Neural cell (in vitro differentiated cells): ENCODE results near the gene RIIAD1. TPM values are rescaled to one million over a fixed set of nuclear protein-coding genes. Genes with fewer than 3 reads are reported as not detected.

Experiments
- H2AFZ ChIP-seq: fragments of 200-600, 300-800 bp; sonication (generic), shearing (Covaris generic); 2 replicates; pipeline ENCODE4 v1.6.0; 2014; ENCODE audit warnings: low read depth, mild to moderate bottlenecking, antibody characterized with exemption, low read length, moderate library complexity
- H3F3A ChIP-seq: fragments of 200-600 bp; shearing (Covaris generic); 2 replicates; pipeline ENCODE4 v1.6.1; 2016; ENCODE audit warnings: mild to moderate bottlenecking, moderate library complexity, mixed read lengths, antibody characterized with exemption, low read length; ENCODE audit not compliant: insufficient read depth, poor library complexity, severe bottlenecking
- H3K27ac ChIP-seq: fragments of 200-600, 300-800 bp; sonication (generic), shearing (Covaris generic); 2 replicates; pipeline ENCODE4 v1.5.1; 2014; ENCODE audit warnings: mild to moderate bottlenecking, low read length, moderate library complexity
- H3K27me3 ChIP-seq: fragments of 300-800, 200-600 bp; sonication (generic), shearing (Covaris generic); 2 replicates; pipeline ENCODE4 v1.6.0; 2014; ENCODE audit warnings: mild to moderate bottlenecking, low read depth, low read length, moderate library complexity; ENCODE audit not compliant: insufficient read depth
- H3K36me3 ChIP-seq: fragments of 300-800, 200-600 bp; sonication (generic), shearing (Covaris generic); 2 replicates; pipeline ENCODE4 v1.5.1; 2014; ENCODE audit warnings: mild to moderate bottlenecking, antibody characterized with exemption, low read length, moderate library complexity; ENCODE audit not compliant: insufficient read depth
- H3K4me2 ChIP-seq: fragments of 300-800, 200-600 bp; sonication (generic), shearing (Covaris generic); 2 replicates; pipeline ENCODE4 v1.6.0; 2014; ENCODE audit warnings: mild to moderate bottlenecking, low read length
- H3K4me3 ChIP-seq: fragments of 300-800, 200-600 bp; sonication (generic), shearing (Covaris generic); 2 replicates; pipeline ENCODE4 v1.5.1; 2014; ENCODE audit warnings: mild to moderate bottlenecking, low read length, moderate library complexity
- H3K79me2 ChIP-seq: fragments of 200-600 bp; shearing (Covaris generic); replicated peaks from 2 replicates; pipeline ENCODE4 v1.6.0; 2014; ENCODE audit warnings: mild to moderate bottlenecking, low read length, moderate library complexity; ENCODE audit not compliant: insufficient read depth
- H3K9ac ChIP-seq: fragments of 300-800, 200-600 bp; sonication (generic), shearing (Covaris generic); 2 replicates; pipeline ENCODE4 v1.6.1; 2016; ENCODE audit warnings: mild to moderate bottlenecking, low read length, mixed read lengths
- H3K9me2 ChIP-seq: fragments of 200-600 bp; shearing (Covaris generic); 2 replicates; pipeline ENCODE4 v1.6.1; 2016; ENCODE audit warnings: mild to moderate bottlenecking, low read length, mixed read lengths; ENCODE audit not compliant: insufficient read depth
- H3K9me3 ChIP-seq: fragments of 200-600, 300-800 bp; sonication (generic), shearing (Covaris generic); 2 replicates; pipeline ENCODE4 v1.6.1; 2016; ENCODE audit warnings: mild to moderate bottlenecking, mixed run types, low read length, moderate library complexity, mixed read lengths
- H4K20me1 ChIP-seq: fragments of 200-600 bp; shearing (Covaris generic); 2 replicates; pipeline ENCODE4 v1.6.1; 2016; ENCODE audit warnings: mild to moderate bottlenecking, mixed run types; ENCODE audit not compliant: insufficient read depth
- CTCF ChIP-seq: fragments of 450-650 bp; IDR thresholded peaks from 2 replicates; pipeline ENCODE4 v1.5.1; 2014; ENCODE audit warnings: antibody characterized with exemption, mild to moderate bottlenecking, moderate library complexity; ENCODE audit not compliant: poor library complexity, severe bottlenecking
- EP300 ChIP-seq: fragments of 450-650 bp; conservative IDR thresholded peaks from 2 replicates; pipeline ENCODE4 v1.6.1; 2014; ENCODE audit warnings: antibody characterized with exemption, mild to moderate bottlenecking, moderate library complexity; ENCODE audit not compliant: poor library complexity, severe bottlenecking
- EZH2 ChIP-seq: fragments of 200-600, 300-800 bp; shearing (Covaris generic), sonication (generic); IDR thresholded peaks from 2 replicates; pipeline ENCODE4 v1.6.1; 2014; ENCODE audit warnings: antibody characterized with exemption, low read length, borderline replicate concordance, mild to moderate bottlenecking; ENCODE audit not compliant: insufficient read depth, poor library complexity, severe bottlenecking
- MXI1 ChIP-seq: fragments of 450-650 bp; conservative IDR thresholded peaks from 2 replicates; pipeline ENCODE4 v1.6.1; 2014; ENCODE audit warnings: antibody characterized with exemption, mild to moderate bottlenecking; ENCODE audit not compliant: poor library complexity, severe bottlenecking
- POLR2AphosphoS5 ChIP-seq: IDR thresholded peaks from 2 replicates; pipeline ENCODE4 v1.6.1; 2012
- RAD21 ChIP-seq: fragments of 450-650 bp; conservative IDR thresholded peaks from 2 replicates; pipeline ENCODE4 v1.6.1; 2014; ENCODE audit warnings: antibody characterized with exemption, mild to moderate bottlenecking, moderate library complexity
- REST ChIP-seq: IDR thresholded peaks from 2 replicates; pipeline ENCODE4 v1.6.1; 2012; ENCODE audit warnings: borderline replicate concordance
- SMC3 ChIP-seq: fragments of 450-650 bp; conservative IDR thresholded peaks from 2 replicates; pipeline ENCODE4 v1.6.1; 2014; ENCODE audit warnings: antibody characterized with exemption, mild to moderate bottlenecking, moderate library complexity; ENCODE audit not compliant: poor library complexity
- TAF1 ChIP-seq: IDR thresholded peaks from 2 replicates; pipeline ENCODE4 v1.6.1; 2012; ENCODE audit warnings: low read depth
- polyA plus RNA-seq: library from polyadenylated mRNA; depleted of rRNA; stranded (reverse); fragments of >200 nt; gene quantifications from 2 replicates; pipeline ENCODE4 v1.2.3, GENCODE V29; 2014

Gene RIIAD1
- polyA plus RNA-seq, 1 donor from 2014 or later: 23.5 TPM

- no peak for TF ChIP-seq CTCF
Measured at GRCh38 chr1:151714820-151715725, 6.2 kb upstream of the RIIAD1 start (continued).

- Histone ChIP-seq H3F3A (peaks cover 6% of the 10 kb centered on the region), H3K9me2 (no peaks in the 10 kb centered on the region), H3K27me3 (no peaks in the 10 kb centered on the region), H3K4me2 (peak overlapping the region; percentile 92), H3K4me3 (peak overlapping the region; percentile 72), H2AFZ (no peak overlapping the region), H3K79me2 (peaks cover 62% of the 10 kb centered on the region), H3K9ac (peak overlapping the region; percentile 94), H4K20me1 (no peaks in the 10 kb centered on the region), H3K36me3 (peaks cover 11% of the 10 kb centered on the region), H3K27ac (peak overlapping the region; percentile 99), H3K9me3 (no peaks in the 10 kb centered on the region)
- TF ChIP-seq POLR2AphosphoS5 (peak; percentile 39), RAD21 (peak; percentile 60), REST (peak; percentile 36), TAF1 (peak; percentile 25), MXI1 (peak; percentile 37), CTCF (peak; percentile 72), SMC3 (peak; percentile 76), EZH2 (no peak), EP300 (no peak)
Measured at GRCh38 chr1:151715726-151716404, 5.5 kb upstream of the RIIAD1 start.
